ENCODE measurements around the gene ZMIZ1. TPM values are rescaled to one million over a fixed set of nuclear protein-coding genes. Genes with fewer than 3 reads are reported as not detected.
A peak's percentile ranks its signal among the peaks of the same experiment; 100 is the strongest.

Gene ZMIZ1, protein sequence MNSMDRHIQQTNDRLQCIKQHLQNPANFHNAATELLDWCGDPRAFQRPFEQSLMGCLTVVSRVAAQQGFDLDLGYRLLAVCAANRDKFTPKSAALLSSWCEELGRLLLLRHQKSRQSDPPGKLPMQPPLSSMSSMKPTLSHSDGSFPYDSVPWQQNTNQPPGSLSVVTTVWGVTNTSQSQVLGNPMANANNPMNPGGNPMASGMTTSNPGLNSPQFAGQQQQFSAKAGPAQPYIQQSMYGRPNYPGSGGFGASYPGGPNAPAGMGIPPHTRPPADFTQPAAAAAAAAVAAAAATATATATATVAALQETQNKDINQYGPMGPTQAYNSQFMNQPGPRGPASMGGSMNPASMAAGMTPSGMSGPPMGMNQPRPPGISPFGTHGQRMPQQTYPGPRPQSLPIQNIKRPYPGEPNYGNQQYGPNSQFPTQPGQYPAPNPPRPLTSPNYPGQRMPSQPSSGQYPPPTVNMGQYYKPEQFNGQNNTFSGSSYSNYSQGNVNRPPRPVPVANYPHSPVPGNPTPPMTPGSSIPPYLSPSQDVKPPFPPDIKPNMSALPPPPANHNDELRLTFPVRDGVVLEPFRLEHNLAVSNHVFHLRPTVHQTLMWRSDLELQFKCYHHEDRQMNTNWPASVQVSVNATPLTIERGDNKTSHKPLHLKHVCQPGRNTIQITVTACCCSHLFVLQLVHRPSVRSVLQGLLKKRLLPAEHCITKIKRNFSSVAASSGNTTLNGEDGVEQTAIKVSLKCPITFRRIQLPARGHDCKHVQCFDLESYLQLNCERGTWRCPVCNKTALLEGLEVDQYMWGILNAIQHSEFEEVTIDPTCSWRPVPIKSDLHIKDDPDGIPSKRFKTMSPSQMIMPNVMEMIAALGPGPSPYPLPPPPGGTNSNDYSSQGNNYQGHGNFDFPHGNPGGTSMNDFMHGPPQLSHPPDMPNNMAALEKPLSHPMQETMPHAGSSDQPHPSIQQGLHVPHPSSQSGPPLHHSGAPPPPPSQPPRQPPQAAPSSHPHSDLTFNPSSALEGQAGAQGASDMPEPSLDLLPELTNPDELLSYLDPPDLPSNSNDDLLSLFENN
- 40.1 TPM for polyA plus RNA-seq
- long read RNA-seq, donor 1, result 0 reads
- long read RNA-seq, donor 2, result 0 reads
- long read RNA-seq, donor 3, result 0 reads
- long read RNA-seq, donor 4, result 0 reads
- long read RNA-seq, donor 5, result 0 reads
- long read RNA-seq, donor 6, result 0 reads
- long read RNA-seq, donor 7, partial matches to known transcripts, result 0 of 1 reads
- long read RNA-seq, donor 7, other reads (novel, unspliced or antisense), result 0 of 1 reads
- long read RNA-seq, donor 8, full-length matches to known transcripts, result 1 of 1 reads
- long read RNA-seq, donor 8, partial matches to known transcripts, result 0 of 1 reads
- long read RNA-seq, donor 8, other reads (novel, unspliced or antisense), result 0 of 1 reads
- long read RNA-seq, donor 9, result 0 reads
- long read RNA-seq, donor 10, result 0 reads
- long read RNA-seq, donor 11, result 0 reads

DNA sequence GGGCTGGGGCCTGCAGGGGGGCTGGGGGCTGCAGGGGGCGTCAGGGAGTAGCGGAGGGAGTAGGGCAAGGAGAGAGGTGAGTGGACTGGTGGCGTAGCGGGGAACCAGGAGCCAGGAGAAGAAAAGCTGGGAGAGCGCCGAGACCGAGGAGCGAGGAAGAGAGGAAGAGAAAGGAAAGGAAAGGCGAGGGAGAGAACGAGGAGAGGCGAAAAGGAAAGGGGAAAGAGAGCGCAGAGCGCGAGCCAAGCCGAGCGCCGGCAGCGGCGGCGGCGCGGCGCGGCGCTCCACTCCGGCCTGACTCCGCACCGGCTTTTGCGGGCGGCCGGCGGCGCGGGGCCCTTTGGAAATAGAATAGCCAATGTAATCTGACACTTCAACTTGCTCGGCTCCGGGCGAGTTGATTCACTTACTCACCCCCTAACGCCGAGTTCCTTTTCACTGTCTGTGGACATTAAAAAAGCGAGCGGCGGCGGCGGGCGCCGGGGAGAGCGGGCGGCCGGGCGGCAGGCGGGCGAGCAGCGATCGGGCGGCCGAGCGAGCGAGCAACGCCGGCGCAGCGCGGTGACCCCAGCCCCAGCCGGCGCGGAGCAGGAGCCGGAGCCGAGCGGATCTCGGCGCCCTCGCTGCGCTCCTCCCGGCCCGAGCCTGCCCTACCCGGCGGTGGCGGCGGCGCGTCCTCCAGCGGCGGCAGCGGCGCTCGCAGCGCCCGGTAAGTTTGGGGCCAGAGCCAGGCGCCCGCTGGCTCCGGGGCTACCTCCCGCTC, at the start of gene ZMIZ1:
TSS of gene ZMIZ1 (plus strand) at position 405 of the 763 bp plus-strand sequence. CDS start 132,667 bp downstream, outside the sequence.
- Histone ChIP-seq H3K9me3 (ENCODE audit: control insufficient read depth, low read depth, low read length) (no peaks in the 10 kb centered on the region), H3K27me3 (ENCODE audit: control insufficient read depth, insufficient read depth, low read length) (no peaks in the 10 kb centered on the region), H3K36me3 (ENCODE audit: control insufficient read depth, insufficient read depth, low read length) (no peaks in the 10 kb centered on the region), H3K4me3 (ENCODE audit: low read length) (peak within 1 kb of the TSS; percentile 73), H3K4me1 (ENCODE audit: control insufficient read depth, insufficient read depth, low read length) (peaks cover 39% of the 10 kb centered on the region), H3K27ac (ENCODE audit: low read length) (peak within 1 kb of the TSS; percentile 83)
- WGBS (ENCODE audit: insufficient coverage, low lambda C conversion rate), result 7% methylated on average over 3 of the region's 92 CpGs
- peak; percentile 83 to 96 for DNase-seq

DNA sequence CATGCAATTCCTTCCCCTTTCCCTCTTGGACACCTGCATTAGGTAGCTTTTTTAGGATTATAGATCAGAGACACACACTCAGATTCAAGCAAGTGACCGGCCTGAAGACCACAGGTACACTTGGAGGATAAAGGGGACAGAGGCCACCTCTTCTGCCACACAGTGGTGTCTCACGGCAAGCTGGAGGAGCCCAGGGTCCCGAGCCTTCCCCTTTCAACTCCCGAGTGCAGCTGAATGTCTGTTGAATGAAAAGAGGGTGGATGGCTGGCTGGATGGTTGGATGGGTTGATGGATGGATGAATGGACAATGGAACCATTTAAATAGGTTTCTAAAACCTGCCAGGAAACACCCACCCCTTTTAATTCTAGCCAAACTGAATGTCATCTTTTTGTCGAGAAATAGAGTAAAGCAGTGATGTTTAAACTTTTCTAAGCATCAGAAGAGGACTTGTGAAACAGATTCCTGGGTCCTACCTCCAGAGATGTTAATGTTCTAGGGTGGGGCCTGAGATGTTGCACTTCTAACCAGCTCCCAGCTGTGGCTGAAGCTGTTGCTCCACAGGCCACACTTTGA, 49.2 kb upstream of the ZMIZ1 start:
- no peak overlapping the region for H3K27ac ChIP-seq (ENCODE audit: low read length)
- H3K27me3 ChIP-seq (ENCODE audit: control insufficient read depth, insufficient read depth, low read length), result no peaks in the 10 kb centered on the region
- no peaks in the 10 kb centered on the region for H3K9me3 ChIP-seq (ENCODE audit: control insufficient read depth, low read depth, low read length)
- no peak for DNase-seq
- no peak overlapping the region for H3K4me3 ChIP-seq (ENCODE audit: low read length)
- H3K4me1 ChIP-seq (ENCODE audit: control insufficient read depth, insufficient read depth, low read length), result peaks cover 4% of the 10 kb centered on the region
- no peaks in the 10 kb centered on the region for H3K36me3 ChIP-seq (ENCODE audit: control insufficient read depth, insufficient read depth, low read length)
- whole genome bisulfite sequencing (ENCODE audit: insufficient coverage, low lambda C conversion rate), result no CpG with 5 or more reads among the region's 5 CpGs

DNA sequence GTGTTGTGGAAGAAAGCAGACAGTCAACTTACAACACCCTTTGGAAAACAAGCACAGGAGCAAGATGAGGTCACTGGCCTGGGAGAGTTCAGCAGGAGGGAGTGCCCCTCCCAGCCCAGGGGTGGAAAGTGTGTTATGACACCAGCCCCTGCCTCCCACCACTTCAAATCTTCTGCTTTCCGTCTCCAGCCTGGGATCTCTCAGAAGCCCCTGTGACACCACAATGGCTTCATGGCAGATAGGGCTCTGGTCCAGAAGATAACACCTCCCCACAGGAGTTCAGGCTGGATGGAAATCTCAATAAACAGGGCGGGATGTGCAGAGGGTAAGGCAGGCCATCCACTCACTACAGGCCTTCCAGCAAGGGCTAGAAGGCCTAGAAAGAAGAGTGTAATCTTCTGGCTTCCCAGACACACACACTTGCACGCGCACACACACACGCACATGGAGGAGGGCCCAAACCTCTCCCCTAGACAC, 48.7 kb upstream of the ZMIZ1 start:
- 80% methylated on average over 1 of the region's 5 CpGs for WGBS (ENCODE audit: insufficient coverage, low lambda C conversion rate)
- Histone ChIP-seq H3K36me3 (ENCODE audit: control insufficient read depth, insufficient read depth, low read length) (no peaks in the 10 kb centered on the region), H3K27ac (ENCODE audit: low read length) (no peak overlapping the region), H3K27me3 (ENCODE audit: control insufficient read depth, insufficient read depth, low read length) (no peaks in the 10 kb centered on the region), H3K9me3 (ENCODE audit: control insufficient read depth, low read depth, low read length) (no peaks in the 10 kb centered on the region), H3K4me1 (ENCODE audit: control insufficient read depth, insufficient read depth, low read length) (peaks cover 10% of the 10 kb centered on the region), H3K4me3 (ENCODE audit: low read length) (no peak overlapping the region)
- no peak for DNase-seq

DNA sequence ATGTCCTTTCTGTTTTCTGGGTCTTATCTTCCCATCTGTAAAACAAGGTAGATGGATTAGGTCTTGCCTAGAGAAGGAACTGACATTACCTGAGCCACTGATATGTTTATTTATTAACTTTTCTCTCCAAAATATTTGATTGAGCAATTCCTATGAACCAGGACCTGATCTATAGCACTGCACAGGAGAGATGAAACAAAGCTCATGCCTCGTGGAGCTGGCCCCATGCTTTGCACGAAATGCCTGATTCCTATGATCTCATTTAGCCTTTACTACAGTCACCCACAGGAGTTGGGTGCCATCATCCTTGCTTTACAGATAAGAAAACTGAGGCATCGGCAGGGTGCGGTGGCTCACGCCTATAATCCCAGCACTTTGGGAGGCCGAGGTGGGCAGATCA, 48.2 kb upstream of the ZMIZ1 start:
- Histone ChIP-seq H3K27ac (ENCODE audit: low read length) (no peak overlapping the region), H3K4me1 (ENCODE audit: control insufficient read depth, insufficient read depth, low read length) (peaks cover 15% of the 10 kb centered on the region), H3K27me3 (ENCODE audit: control insufficient read depth, insufficient read depth, low read length) (no peaks in the 10 kb centered on the region), H3K9me3 (ENCODE audit: control insufficient read depth, low read depth, low read length) (no peaks in the 10 kb centered on the region), H3K4me3 (ENCODE audit: low read length) (no peak overlapping the region), H3K36me3 (ENCODE audit: control insufficient read depth, insufficient read depth, low read length) (no peaks in the 10 kb centered on the region)
- no peak for DNase-seq
- WGBS (ENCODE audit: insufficient coverage, low lambda C conversion rate), result no CpG with 5 or more reads among the region's 6 CpGs

DNA sequence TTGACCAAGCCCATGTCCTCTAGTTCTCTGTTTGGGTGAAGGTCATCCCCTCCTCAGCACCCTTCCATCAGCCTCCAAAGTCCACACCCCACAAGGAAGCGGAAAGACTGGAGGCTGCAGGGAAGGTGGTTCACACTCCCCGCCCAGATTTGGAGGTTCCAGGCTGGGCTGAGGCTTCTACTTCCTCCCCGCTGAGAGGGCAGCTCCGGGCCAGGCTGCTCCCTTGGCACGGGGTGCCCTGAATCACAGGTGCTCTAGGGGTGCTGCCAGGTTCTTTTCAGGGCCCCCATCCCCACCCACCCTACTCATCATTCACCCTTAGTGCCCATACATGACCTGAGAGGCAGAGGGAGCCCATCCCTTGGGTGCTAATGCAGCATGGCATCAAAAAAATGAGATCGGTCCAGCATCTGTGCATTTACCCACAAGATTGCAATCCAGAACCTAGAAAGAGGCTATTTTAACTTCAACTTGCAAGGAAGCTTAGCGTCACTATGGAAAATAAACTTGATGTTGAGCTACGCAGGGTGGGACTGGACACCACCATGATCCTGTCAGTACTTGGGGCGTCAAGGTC, 47.3 kb upstream of the ZMIZ1 start:
- WGBS (ENCODE audit: insufficient coverage, low lambda C conversion rate), result no CpG with 5 or more reads among the region's 9 CpGs
- no peaks in the 10 kb centered on the region for H3K27me3 ChIP-seq (ENCODE audit: control insufficient read depth, insufficient read depth, low read length)
- H3K27ac ChIP-seq (ENCODE audit: low read length), result no peak overlapping the region
- no peaks in the 10 kb centered on the region for H3K9me3 ChIP-seq (ENCODE audit: control insufficient read depth, low read depth, low read length)
- H3K4me1 ChIP-seq (ENCODE audit: control insufficient read depth, insufficient read depth, low read length), result peaks cover 16% of the 10 kb centered on the region
- DNase-seq, result no peak
- H3K36me3 ChIP-seq (ENCODE audit: control insufficient read depth, insufficient read depth, low read length), result no peaks in the 10 kb centered on the region
- H3K4me3 ChIP-seq (ENCODE audit: low read length), result no peak overlapping the region

DNA sequence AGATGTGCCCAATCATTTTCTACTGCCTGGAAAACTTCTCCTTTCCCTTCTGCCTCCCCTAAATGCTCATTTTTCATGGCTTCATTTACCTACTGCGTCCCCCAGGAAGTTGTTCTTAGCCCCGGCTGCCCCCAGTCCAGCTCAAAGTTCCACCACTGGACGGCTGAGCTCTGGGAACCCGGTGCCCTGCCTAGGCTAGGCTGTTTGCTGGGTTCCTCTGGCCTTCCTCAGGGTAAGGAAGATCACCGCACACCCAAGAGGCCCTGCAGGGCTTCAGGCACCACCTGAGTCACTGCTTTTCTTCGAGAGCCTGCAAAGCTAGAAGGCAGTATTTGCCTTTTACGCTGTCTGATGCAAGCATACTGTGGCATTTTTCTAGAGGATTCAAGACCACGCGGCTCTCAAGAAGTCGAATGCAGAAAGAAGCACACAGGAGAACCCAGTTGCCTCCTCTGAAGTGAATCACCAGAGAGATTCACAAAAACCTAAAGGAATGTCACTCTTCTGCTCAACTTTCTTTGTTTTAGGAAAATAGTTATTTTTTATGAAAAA, 46.7 kb upstream of the ZMIZ1 start:
- H3K4me3 ChIP-seq (ENCODE audit: low read length), result no peak overlapping the region
- H3K4me1 ChIP-seq (ENCODE audit: control insufficient read depth, insufficient read depth, low read length), result peaks cover 16% of the 10 kb centered on the region
- H3K27ac ChIP-seq (ENCODE audit: low read length), result no peak overlapping the region
- no peaks in the 10 kb centered on the region for H3K9me3 ChIP-seq (ENCODE audit: control insufficient read depth, low read depth, low read length)
- WGBS (ENCODE audit: insufficient coverage, low lambda C conversion rate), result 100% methylated on average over 3 of the region's 10 CpGs
- no peaks in the 10 kb centered on the region for H3K36me3 ChIP-seq (ENCODE audit: control insufficient read depth, insufficient read depth, low read length)
- DNase-seq, result no peak
- H3K27me3 ChIP-seq (ENCODE audit: control insufficient read depth, insufficient read depth, low read length), result no peaks in the 10 kb centered on the region

DNA sequence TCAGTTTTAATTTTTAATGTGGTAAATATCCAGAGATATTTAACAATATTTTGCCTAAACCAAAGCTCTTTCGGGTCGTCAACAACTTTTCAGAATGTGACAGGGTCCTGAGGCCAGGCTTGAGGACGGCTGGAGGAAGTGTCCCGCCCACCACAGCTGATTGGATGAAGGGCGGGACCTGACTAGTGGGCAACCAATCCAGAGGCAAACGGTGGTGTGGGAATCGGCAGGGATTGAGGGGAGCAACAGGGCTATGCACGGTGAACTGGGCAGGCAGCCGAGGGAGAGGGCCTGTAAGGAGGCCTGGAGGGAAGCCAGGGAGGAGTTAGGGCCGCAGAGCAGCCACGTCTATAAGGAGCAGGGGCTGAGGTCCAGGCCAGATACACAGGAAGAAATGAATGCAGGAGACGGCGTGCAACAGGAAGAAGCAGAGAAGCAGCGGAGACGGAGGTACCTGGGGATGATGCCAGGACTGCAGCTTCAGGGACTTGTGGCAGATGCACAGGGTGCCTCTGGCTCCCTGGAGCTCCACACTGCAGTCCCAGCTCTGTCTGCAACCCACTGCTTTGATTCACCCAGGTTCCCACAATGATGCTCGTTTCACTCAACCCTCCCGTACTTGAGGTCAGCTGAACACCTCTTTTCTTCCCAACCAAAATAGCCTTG, 46.1 kb upstream of the ZMIZ1 start:
- no peaks in the 10 kb centered on the region for H3K36me3 ChIP-seq (ENCODE audit: control insufficient read depth, insufficient read depth, low read length)
- no peak overlapping the region for H3K4me3 ChIP-seq (ENCODE audit: low read length)
- H3K4me1 ChIP-seq (ENCODE audit: control insufficient read depth, insufficient read depth, low read length), result peaks cover 23% of the 10 kb centered on the region
- no peak overlapping the region for H3K27ac ChIP-seq (ENCODE audit: low read length)
- H3K9me3 ChIP-seq (ENCODE audit: control insufficient read depth, low read depth, low read length), result no peaks in the 10 kb centered on the region
- H3K27me3 ChIP-seq (ENCODE audit: control insufficient read depth, insufficient read depth, low read length), result no peaks in the 10 kb centered on the region
- 67% methylated on average over 3 of the region's 17 CpGs for WGBS (ENCODE audit: insufficient coverage, low lambda C conversion rate)
- DNase-seq, result peak in 1 of 2 donors; percentile 43

DNA sequence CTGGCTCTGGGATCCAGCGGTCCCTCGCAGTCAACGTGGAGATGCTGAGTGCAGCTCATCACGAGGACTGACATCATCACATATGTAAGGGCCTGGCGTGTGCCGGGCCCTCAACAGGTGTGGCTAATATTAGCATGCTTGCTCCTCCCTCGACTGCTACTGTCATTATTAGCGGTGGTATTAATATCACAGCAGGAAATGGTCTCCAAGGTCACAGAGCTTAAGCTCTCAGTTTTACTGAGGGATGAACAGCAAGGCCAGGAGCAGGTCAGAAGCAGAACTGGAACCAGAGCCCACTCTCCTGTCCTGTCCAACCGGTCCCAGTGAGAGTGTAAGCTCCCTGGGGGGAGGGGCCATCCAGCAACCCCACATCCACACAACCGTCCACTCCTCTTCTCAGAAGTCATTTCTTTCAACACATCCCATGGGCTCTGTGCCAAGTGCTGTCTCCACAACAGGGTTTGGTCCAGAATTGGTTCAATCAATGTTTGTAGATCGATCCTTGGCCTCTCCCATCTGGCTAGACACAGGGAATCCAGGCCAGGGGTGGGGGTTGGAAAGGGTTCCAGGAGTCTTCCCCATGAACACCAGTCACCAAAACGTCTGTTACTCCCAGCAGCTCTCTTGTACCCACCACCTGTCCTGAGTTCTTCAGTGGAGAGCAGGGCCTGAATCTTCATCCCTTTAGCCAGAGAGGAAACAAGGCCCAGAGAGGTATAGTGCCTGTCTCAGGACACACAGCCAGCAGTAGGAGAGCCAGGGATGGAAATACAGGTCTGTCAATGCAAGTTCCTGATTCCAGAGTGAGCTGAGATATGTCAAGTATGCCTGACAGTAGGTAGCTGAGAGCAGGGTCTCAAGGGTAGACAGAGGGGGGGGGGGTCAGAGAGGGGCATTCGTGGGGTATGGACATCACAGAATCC, 45.3 kb upstream of the ZMIZ1 start:
- Histone ChIP-seq H3K4me3 (ENCODE audit: low read length) (no peak overlapping the region), H3K36me3 (ENCODE audit: control insufficient read depth, insufficient read depth, low read length) (no peaks in the 10 kb centered on the region), H3K27me3 (ENCODE audit: control insufficient read depth, insufficient read depth, low read length) (no peaks in the 10 kb centered on the region), H3K9me3 (ENCODE audit: control insufficient read depth, low read depth, low read length) (no peaks in the 10 kb centered on the region), H3K4me1 (ENCODE audit: control insufficient read depth, insufficient read depth, low read length) (peaks cover 26% of the 10 kb centered on the region), H3K27ac (ENCODE audit: low read length) (no peak overlapping the region)
- peak in 1 of 2 donors; percentile 91 for DNase-seq
- no CpG with 5 or more reads among the region's 13 CpGs for WGBS (ENCODE audit: insufficient coverage, low lambda C conversion rate)
